GM18520 (cell line): ENCODE data around the gene KLK5.
"Not testable (repeated sequence)": the region's sequence is repeated elsewhere in the genome, so short reads cannot be mapped to it uniquely, and the experiment has no call there.

Experiments
- ATAC-seq: cut with Tn5 transposase; IDR thresholded peaks from one replicate; pipeline ENCODE4 v1.9.1; 2021; ENCODE audit not compliant: unreplicated experiment

Gene KLK5

DNA sequence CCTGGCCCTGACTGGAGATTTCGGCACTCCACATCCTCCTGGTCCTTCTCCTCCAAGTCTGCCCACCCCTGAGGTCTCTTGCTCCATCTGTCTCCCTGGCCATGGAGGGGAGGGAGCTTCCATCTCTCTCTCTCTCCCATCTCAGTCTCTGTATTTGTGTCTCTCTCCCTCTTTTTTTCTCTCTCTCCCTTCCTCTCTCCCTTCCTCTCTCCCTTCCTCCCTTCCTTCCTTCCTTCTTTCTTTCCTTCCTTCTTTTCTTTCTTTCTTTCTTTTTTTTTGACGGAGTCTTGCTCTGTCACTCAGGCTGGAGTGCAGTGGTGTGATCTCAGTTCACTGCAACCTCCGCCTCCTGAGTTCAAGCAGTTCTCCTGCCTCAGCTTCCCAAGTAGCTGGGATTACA is 17.0 kb upstream of the KLK5 start:
- not testable (repeated sequence) for ATAC-seq

DNA sequence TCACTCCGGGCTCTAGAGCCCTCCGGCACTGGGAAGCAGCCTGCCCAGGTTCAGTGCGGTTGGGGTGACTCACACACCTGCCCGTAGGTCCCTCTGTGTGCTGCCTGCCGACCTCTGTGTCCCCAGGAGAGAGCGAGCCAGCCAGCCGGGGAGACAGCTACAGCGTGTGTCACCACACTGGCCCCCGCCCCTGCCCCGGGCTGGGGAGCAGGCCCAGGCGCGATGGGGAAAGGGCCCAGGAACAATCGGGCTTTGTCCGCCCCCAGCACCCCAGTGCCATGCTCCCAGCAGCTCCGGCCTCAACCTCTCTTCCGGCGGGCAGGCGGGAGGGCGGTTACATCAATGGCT is 16.5 kb upstream of the KLK5 start, which contains the start of gene KLK6:
Gene KLK6 (minus strand): TSS at position 179 of the 348 bp plus-strand sequence. CDS start 1,487 bp downstream, outside the sequence.
- no peak for ATAC-seq

DNA sequence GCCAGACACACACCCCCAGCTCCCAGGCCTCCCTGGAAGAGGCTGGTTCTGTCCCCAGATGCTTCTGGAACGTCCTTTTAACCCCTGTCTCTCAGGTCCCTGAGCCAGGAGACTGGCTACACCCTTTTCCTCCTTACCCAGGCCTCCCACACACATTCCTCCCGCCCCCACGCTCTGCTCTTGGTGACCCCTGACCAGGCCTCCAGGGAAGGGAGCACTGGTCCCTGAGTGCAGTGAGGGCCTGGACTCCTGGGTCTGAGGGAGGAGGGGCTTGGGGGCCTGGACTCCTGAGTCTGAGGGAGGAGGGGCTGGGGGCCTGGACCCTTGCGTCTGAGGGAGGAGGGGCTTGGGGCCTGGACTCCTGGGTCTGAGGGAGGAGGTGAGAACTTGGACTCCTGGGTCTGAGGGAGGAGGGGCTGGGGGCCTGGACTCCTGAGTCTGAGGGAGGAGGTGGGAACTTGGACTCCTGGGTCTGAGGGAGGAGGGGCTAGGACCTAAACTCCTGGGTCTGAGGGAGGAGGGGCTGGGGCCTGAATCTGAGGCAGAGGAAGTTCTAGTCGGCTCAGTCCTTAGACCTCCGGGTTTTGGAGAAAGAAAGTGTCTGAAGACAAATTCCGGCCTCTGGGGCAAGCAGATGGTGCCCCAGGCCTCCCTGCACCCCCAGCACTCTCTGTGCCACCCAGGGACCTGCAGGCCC is 16.0 kb upstream of the KLK5 start:
- ATAC-seq, result no peak

DNA sequence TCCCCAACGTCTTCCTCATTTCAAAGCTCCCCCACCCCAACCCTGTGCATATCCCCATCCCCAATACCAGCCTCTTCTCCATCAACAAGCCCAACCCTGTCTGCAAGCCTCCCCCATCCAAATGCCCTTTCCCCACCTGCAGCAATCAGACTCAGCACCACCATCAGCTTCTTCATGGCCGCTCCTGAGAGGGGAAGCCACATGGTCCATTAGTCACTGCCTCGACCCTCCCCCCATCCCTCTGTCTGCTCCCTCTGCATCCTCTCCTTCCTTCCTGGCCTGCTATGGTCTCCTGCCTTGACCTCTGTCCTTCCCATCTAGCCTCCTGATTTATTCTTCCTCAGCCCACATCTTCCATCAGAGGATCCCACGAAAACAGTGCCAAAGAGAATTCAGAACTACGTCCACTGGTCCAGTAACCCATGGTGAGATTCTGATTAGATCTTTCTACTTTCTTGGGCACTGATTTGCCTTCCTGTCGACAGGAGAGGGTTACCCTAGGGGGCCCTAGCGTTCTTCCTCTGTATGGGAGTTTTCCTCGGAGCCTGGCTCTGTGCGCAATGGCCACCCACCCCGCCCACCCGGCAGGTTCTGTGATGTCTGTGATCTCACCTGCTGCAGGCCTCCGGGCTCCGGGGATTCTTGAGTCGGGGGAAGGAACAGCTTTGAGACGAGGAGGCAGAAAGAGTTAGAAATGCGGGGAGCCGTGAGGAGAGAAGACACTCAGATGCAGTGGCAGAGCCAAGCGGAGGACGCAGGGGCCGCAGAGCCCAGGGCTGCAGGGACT is 15.3 kb upstream of the KLK5 start:
- no peak for ATAC-seq

DNA sequence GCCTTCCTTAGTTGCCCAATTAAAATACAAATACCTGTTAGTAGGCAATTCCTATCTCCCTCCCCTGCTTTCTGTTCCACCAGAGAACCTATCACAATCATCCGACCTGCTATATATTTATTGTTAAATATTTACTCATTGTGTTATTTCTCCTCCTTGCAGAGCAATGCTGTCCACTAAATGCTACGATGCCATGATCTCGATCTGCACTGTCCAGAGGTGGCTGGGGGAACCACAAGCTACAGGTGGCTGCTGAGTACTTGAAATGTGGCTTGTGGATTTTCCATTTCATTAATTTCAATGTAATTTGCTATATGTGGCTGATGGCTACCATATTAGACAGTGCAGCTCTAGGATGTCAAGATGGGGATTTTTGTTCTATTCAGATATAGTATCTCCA is 11.4 kb upstream of the KLK5 start:
- no peak for ATAC-seq

DNA sequence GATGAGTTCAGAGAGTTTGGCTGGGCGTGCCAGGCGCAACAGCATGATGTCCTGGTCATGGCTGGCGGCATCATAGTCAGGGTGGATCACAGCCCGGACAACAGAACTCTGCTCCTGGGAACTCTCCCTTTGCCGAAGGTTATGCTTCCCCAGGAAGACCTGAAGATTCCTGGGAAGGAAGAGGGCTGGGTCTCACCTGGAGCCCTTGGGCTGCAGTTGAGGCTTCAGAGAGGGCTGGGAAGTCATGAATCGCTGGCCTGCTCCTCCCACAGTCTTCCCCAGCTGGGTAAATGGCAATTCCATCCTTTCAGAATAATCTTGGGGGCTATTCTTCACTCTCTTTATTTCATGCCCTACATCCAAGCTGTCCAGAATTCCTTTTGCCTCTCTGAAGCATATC is 10.5 kb upstream of the KLK5 start:
- ATAC-seq, result no peak

DNA sequence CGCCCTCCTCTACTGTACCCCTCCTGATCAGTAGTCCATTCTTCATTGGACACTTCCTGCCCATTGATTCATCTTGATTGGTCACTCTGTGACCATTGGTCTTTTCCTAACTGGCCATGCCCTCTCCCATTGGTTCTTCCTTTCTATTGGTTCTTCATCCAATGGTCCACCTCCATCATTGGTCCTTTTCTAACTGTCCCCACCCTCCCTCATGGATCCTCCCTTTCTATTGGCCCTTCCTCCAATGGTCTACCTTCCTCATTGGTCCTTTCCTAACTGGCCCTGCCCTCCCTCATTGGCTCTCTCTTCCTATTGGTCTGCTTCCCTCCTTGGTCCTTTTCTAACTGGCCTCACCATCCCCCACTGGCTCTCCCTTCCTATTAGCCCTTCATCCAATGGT is 9.4 kb upstream of the KLK5 start:
- ATAC-seq, result no peak

DNA sequence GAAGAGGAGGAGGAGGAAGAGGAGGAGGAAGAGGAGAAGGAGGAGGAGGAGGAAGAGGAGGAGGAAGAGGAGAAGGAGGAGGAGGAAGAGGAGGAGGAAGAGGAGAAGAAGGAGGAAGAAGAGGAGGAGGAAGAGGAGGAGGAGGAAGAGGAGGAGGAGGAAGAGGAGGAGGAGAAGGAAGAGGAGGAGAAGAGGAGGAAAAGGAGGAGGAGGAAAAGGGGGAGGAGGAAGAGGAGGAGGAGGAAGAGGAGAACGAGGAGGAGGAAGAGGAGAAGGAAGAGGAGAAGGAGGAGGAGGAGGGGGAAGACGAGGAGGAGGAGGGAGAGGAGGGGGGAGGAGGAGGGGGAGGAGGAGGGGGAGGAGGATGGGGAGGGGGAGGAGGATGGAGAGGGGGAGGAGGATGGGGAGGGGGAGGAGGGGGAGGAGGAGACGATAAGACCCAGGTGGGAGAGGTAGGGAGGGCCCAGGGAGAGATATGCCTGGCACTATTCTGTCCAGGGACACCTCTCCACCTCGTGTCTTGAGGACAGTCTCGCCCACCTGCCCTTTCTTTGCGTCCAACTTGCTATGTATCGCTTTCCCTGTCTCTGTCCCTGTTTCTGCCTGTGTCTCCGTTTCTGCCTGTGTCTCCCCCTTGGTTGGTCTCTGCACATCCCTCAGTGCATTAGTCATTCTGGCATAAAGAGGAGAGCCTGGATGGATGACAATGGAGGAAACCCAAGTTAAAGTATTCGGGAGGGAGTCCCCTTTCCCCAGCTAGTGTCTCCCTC is 7.1 kb upstream of the KLK5 start:
- ATAC-seq, result no peak

DNA sequence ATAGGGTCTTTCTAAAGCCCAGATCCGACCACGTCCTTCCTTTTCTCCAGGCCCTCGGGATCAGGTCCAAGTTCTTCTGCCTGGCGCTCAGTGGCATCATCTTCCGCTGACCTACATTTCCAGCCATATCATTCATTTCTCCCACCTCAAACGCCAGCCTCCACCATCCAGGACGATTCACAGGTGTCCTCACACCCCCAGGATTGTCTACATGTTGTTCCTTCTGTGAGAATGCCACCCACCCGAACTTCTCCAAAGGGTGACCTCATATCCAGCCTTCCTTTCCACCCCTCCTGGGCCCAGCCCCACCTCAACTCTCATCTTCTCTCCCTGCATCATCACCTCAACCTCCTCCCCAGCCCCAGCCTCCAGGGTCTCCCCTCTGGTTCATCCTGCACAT is 4.7 kb upstream of the KLK5 start:
- ATAC-seq, result no peak

DNA sequence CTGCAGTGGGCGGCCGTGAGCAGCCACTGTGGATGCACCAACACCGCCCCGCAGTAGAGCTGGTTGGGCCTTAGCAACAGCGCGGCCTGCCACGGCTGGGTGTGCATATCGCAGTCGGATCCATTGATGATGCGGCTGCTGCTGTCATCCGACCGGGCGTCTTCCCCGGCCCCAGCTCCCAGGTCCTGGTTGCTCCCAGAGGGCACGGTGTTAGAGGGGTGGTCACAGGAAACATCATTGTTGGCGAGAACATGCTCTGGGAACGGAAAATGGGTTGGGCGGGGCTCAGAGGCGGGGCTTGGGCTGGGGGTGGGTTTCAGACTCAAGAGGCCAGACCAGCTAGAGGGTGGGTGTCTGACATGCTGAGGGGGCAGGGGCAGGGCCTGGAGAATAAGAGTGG is 3.0 kb downstream of the KLK5 start:
- ATAC-seq, result no peak

DNA sequence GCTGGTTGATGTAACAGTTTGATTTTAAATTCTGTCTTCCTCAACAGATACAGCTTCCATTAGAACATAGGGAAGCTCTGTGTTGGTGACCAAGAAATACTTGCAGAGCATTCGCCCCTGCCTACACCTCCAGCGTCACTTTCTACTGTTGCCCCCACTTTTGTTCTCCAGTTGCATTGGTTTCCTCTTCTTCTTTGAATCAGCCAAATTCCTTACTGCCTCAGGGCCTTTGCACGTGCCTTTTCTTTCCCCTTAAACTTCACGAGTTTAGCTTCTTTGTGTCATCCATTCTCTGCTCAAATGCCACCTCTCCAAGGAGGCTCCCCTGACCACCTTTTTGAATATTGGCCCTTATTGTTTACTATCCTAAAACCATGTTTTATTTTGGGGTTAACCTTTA is 5.7 kb downstream of the KLK5 start:
- ATAC-seq, result no peak

DNA sequence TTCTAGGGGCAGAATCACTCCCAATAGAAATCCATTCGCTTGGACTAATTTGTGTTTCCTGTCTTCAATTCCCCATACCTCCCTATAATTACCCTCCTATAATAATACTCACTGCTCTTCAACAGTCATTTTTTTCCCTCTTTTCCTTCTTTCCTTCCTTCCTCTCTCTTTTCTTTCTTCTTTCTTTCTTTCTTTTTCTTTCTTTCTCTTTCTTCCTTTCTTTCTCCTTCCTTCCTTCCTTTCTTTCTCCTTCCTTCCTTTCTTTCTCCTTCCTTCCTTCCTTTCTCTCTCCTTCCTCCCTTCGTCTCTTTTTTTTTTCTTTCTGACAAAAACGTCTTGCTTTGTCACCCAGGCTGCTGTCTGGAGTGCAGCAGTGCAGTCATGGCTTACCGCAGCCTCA is 8.0 kb downstream of the KLK5 start:
- no peak for ATAC-seq

DNA sequence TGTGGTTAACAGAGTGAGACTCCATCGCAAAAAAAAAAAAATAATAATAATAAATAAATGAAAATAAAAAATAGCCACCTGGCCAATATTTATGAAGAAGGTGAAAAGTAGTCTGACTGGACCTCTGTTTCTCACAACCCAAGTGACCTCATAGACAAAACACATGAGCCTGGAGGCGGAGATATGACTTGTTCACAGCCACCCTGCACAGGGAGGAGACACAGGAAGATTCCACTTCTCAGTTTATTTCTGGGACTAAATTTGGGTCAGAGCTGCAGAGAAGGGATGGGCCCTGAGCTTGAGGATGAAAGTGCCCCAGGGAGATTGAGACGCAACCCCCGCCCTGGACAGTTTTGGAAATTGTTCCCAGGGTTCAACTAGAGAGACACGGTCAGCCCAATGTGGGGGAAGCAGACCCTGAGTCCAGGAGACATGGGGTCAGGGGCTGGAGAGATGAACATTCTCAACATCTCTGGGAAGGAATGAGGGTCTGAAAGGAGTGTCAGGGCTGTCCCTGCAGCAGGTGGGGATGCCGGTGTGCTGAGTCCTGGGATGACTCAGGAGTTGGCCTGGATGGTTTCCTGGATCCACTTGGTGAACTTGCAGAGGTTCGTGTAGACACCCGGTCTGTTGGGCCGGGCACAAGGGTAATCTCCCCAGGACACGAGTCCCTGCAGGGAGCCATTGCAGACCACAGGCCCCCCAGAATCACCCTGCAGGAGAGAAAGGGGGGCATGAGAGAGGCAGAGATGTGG is 9.6 kb downstream of the KLK5 start:
- no peak for ATAC-seq

DNA sequence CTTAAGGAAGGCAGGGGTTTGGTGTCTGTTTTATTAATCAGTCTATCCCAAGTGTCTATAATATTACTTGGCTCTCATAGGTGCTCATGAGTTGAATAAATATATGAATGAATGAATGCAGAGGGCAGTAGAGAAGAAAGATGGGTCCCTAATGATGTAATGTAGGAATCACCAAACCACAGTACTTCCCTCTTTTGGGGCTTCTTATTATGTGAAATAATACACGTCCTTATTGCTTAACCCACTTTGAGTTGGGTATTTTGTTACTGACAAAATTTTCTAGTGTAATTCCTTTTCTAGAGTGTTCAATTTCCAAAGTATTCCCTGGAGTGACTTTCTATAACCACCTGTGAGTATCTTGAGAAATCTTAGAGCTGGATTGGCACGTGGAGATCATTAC is 13.2 kb downstream of the KLK5 start:
- no peak for ATAC-seq

DNA sequence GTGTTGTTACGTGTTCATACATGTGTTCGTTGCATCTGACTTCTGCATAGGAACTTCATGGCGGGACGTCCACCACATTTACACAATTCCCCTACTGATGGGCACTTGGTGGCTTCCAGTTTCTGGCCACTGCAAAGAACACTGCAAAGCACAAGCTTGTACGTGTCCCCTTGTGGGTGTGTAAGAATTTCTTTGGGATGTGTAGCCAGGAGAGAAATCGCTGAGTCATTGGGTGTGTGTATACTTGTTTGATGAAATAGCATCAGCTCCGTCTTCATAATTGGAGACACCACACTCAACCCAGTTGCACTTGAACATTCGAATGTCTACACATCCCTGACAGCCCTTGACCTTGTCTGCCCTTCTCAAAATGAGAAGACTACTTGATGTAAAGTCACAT is 19.2 kb downstream of the KLK5 start:
- no peak for ATAC-seq

DNA sequence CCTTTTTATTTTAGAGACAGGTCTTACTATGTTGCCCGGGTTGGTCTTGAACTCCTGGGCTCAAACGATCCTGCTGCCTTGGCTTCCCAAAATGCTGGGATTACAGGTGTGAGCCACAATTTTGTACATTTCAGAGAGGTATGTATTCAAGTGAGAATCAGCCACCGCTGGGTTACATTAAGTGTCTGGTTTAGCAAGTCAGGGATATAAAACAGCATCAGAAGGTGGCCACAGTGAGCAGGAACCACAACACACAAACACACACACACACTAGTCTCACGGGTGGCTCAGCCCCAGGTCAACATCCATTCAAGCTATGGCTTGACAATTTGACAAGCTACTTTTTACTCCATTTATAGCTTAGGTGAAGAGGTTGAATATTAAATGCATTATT is 20.2 kb downstream of the KLK5 start:
- no peak for ATAC-seq

DNA sequence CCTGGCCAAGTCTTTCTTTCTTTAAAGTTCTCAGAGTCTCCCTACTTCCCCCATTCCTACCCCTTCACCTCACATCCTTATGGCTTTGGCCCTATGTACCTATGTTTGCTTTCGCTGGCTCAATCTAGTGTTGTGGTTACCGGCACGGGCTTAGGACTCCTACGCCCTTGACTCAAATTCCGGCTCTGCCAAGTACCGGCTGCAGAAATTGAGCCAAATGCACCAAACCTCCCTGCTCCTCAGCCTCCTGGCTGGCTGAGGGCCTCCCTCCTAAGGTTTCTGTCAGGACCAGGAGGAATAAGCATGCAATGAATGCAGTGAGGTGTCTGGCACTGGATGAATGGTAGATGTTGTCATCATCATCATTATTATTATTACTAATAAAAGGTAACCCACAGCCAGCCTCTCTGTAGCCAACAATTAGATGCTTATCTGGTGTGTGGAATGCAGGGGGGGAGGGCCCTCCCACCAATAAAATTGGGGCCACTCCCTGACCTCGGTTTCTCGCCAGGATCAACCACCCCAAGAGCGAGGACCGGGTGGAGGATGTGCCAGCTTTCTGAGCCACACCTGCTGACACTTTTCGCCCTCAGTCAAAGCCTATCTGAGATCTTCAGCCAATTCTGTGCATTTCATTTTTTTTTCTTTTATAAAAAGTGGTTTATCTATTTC is 20.7 kb downstream of the KLK5 start:
- no peak for ATAC-seq

DNA sequence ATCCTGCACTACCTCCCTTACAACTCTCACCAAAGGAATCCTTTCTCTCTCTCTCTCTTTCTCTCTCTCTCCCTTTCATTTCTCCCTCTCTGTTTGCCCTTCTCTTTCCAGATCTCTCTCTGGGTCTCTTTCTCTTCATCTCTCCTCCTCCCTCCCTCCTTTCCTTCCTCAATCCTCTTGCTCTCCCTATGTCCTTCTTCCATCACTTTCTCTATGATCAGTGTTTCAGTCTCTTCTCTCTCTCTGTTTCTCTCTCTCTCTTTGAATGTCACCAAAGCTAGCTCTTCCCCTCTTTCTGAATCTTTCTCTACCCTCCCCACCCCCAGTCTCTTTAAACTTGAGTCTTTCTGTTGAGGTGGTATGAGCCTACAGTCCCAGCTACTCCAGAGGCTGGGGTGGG is 21.8 kb downstream of the KLK5 start:
- no peak for ATAC-seq

DNA sequence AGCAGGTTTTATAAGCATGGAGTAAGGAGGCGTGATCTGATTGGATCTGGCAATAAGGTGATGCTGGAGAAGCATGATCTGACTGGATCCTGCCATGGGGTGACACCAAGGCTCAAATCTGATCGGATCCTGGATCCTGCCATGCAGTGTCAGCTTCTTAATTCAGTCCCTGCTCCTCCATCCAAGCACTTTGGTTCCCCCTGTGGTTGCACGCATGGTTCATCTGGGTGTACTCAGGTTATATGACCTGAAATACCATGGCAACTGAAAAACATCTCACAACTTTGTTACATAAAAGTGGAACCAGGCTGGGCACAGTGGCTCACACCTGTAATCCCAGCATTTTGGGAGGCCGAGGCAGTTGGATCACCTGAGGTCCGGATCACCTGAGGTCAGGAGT is 24.0 kb downstream of the KLK5 start:
- no peak for ATAC-seq

DNA sequence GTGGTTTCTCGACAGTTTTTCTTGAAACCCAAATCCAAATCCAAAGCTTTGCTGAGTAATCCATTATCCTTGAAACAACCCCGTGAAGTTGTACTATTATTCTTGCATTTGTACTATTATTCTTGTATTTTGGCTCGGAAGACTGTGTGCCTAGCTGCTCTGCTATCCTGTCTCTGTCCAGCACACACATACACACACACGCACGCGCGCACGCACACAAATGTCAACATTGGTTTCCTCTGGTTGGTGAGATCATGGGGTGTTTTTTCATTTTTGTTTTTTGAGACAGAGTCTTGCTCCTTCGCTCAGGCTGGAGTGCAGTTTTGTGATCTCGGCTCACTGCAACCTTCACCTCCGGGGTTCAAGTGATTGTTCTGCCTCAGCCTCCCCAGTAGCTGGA is 26.7 kb downstream of the KLK5 start:
- no peak for ATAC-seq

DNA sequence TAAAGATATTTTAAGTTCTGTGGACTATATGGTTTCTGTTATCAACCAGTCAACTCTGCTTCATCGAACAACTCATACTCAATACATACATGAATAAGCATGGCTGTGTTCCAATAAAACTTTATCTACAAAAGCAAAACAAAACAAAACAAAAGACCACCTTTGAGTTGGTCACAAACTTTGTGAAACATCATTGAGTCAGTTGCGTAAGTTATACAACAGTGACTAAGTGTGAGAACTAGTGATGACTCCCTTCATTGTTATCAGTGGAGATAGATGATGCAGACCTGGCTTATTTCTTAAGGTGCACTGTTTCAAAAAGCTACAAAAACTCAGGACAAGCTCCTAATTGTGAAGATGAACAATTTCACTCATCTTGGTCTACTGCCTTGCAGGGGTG is 27.1 kb downstream of the KLK5 start:
- no peak for ATAC-seq
